ENCODE data around the gene RNF208. TPM values are rescaled to one million over a fixed set of nuclear protein-coding genes. Genes with fewer than 3 reads are reported as not detected.

Gene RNF208
- polyA plus RNA-seq, 2 of the 4 experiments (the other 2 are of a cell fraction): 0.06 to 1.7 TPM

- no peak for TF ChIP-seq E2F6 (IDR thresholded peaks at IDR 0.05; ENCODE audit: borderline replicate concordance, low read depth)
Observed at GRCh38 chr9:137182836-137183235, 39.2 kb downstream of the RNF208 start (continued).

- H3K27ac ChIP-seq: no peak overlapping the region
- ATAC-seq (no peak), DNase-seq (ENCODE audit: low read depth in 1 of 2, low spot score in 1 of 2) (no peak), FAIRE-seq (no peak)
- POLR2A ChIA-PET: interaction anchor here (0.9 to 1.3 kb wide), 3 partner anchors 19 to 59 kb away, joined by 4 to 5 read pairs (median 4); partner anchors contain the start of genes TPRN and TUBB4B
- no peak overlapping the region for H3K4me2 ChIP-seq
- WGBS (ENCODE audit: missing lambda C conversion rate): 97% methylated on average over 22 of the region's 22 CpGs
- no peak overlapping the region for H3K4me3 ChIP-seq
- no peaks in the 10 kb centered on the region for H3K9me3 ChIP-seq
- CTCF ChIA-PET: interaction anchor here (1.2 to 16.5 kb wide), 4 partner anchors 9 to 55 kb away, joined by 3 to 156 read pairs (median 4); partner anchors contain the start of genes ANAPC2 and SSNA1
- H3K4me1 ChIP-seq: peaks cover 1% of the 10 kb centered on the region; the same call in 2 of the 3 replicates
- TF ChIP-seq KDM5A (IDR thresholded peaks at IDR 0.05) (no peak), ZFP36 (IDR thresholded peaks at IDR 0.05; ENCODE audit: borderline replicate concordance, partially characterized antibody) (no peak), MYC (IDR thresholded peaks at IDR 0.05; ENCODE audit: borderline replicate concordance, low read length) (no peak), RCOR1 (IDR thresholded peaks at IDR 0.05; ENCODE audit: low read depth, low read length) (no peak), CEBPB (IDR thresholded peaks at IDR 0.05) (no peak), CTCF (IDR thresholded peaks at IDR 0.05) (no peak), GATA3 (IDR thresholded peaks at IDR 0.05; ENCODE audit: borderline replicate concordance) (no peak), HOXA7 (CRISPR knock-in tag; IDR thresholded peaks at IDR 0.05) (no peak), RFX5 (IDR thresholded peaks at IDR 0.05) (no peak), EP300 (IDR thresholded peaks at IDR 0.05) (no peak)
Observed at GRCh38 chr9:137181680-137182079, 40.4 kb downstream of the RNF208 start.

- no peak for TF ChIP-seq MAFK (IDR thresholded peaks at IDR 0.05; ENCODE audit: partially characterized antibody)
- no peak for TF ChIP-seq KDM5A (IDR thresholded peaks at IDR 0.05)
- TF ChIP-seq NR3C1 (IDR thresholded peaks at IDR 0.05): no peak
- no peak for TF ChIP-seq PHF8 (IDR thresholded peaks at IDR 0.05; ENCODE audit: borderline replicate concordance, low read depth)
- no peak for TF ChIP-seq CHD4 (IDR thresholded peaks at IDR 0.05; ENCODE audit: borderline replicate concordance)
- TF ChIP-seq MAZ (IDR thresholded peaks at IDR 0.05; ENCODE audit: borderline replicate concordance, low read depth, low read length): no peak
- no peak for TF ChIP-seq HOXA7 (CRISPR knock-in tag; IDR thresholded peaks at IDR 0.05)
- POLR2A ChIA-PET: interaction anchor here (1.2 kb wide), 1 partner anchor 60 kb away, joined by 3 read pairs; the partner anchor contains the start of gene TUBB4B
- FAIRE-seq (no peak), ATAC-seq (no peak), DNase-seq (ENCODE audit: low read depth in 1 of 2, low spot score in 1 of 2) (no peak)
- 98% methylated on average over 7 of the region's 20 CpGs for WGBS (ENCODE audit: missing lambda C conversion rate)
- H3K4me3 ChIP-seq: no peak overlapping the region
- H3K27ac ChIP-seq: no peak overlapping the region
- H3K4me2 ChIP-seq: no peak overlapping the region
- no peaks in the 10 kb centered on the region for H3K4me1 ChIP-seq
- H3K9me3 ChIP-seq: no peaks in the 10 kb centered on the region
- CTCF ChIA-PET: interaction anchor here (0.8 to 16.5 kb wide), 5 partner anchors 10 to 57 kb away, joined by 3 to 156 read pairs (median 6); partner anchors contain the start of genes ANAPC2, RNF224 and SSNA1
Observed at GRCh38 chr9:137180491-137180890, 41.5 kb downstream of the RNF208 start.

- H3K4me3 ChIP-seq: no peak overlapping the region
- no peak overlapping the region for H3K4me2 ChIP-seq
- no peak for TF ChIP-seq MAFK (IDR thresholded peaks at IDR 0.05; ENCODE audit: partially characterized antibody)
- TF ChIP-seq JUNB (IDR thresholded peaks at IDR 0.05): no peak
- TF ChIP-seq NFE2L2 (conservative IDR thresholded peaks at IDR 0.05; ENCODE audit: low read length): no peak
- no peak for TF ChIP-seq USF2 (IDR thresholded peaks at IDR 0.05)
- TF ChIP-seq HMGXB4 (CRISPR knock-in tag; IDR thresholded peaks at IDR 0.05; ENCODE audit: borderline replicate concordance): no peak
- no peak overlapping the region for H3K27ac ChIP-seq
- no peak for FAIRE-seq
- CTCF ChIA-PET: interaction anchor here (0.6 to 16.5 kb wide), 6 partner anchors 10 to 179 kb away, joined by 3 to 156 read pairs (median 18); partner anchors contain the start of genes ANAPC2, LRRC26 and SSNA1
- H3K9me3 ChIP-seq: no peaks in the 10 kb centered on the region
- no peak for ATAC-seq
- no peak for DNase-seq (ENCODE audit: low read depth in 1 of 2, low spot score in 1 of 2)
- WGBS (ENCODE audit: missing lambda C conversion rate): 92% methylated on average over 16 of the region's 17 CpGs
- H3K4me1 ChIP-seq: no peaks in the 10 kb centered on the region
- POLR2A ChIA-PET: interaction anchor here (1.2 kb wide), 1 partner anchor 61 kb away, joined by 3 read pairs; the partner anchor contains the start of gene TUBB4B
Observed at GRCh38 chr9:137179761-137180160, 42.3 kb downstream of the RNF208 start.
